H9 (cell line): Measurements from ENCODE around the gene PHYH. TPM values are rescaled to one million over a fixed set of nuclear protein-coding genes. Genes with fewer than 3 reads are reported as not detected.
"Not testable (repeated sequence)": the region's sequence is repeated elsewhere in the genome, so short reads cannot be mapped to it uniquely, and the experiment has no call there.

Source experiments
- DNase-seq: peaks from one replicate; pipeline ENCODE4 v3.0.0-alpha.2; 2017
- H2AFZ ChIP-seq: one replicate; pipeline ENCODE4 v1.6.1; 2013; ENCODE audit warnings: mild to moderate bottlenecking, low read length, control low read depth, moderate library complexity
- H2AK5ac ChIP-seq: 2 replicates; pipeline ENCODE4 v1.6.1; 2013; ENCODE audit warnings: low read length, control low read depth, mixed read lengths; ENCODE audit not compliant: insufficient read length
- H2BK120ac ChIP-seq: one replicate; pipeline ENCODE4 v1.6.1; 2013; ENCODE audit warnings: low read depth, mild to moderate bottlenecking, low read length, control low read depth, inconsistent platforms; ENCODE audit not compliant: poor library complexity, severe bottlenecking
- H2BK12ac ChIP-seq: 2 replicates; pipeline ENCODE4 v1.6.1; 2013; ENCODE audit warnings: low read length, control low read depth, mixed read lengths, low read depth; ENCODE audit not compliant: insufficient read length
- H2BK15ac ChIP-seq: 2 replicates; pipeline ENCODE4 v1.6.1; 2013; ENCODE audit warnings: low read depth, low read length, control low read depth
- H2BK20ac ChIP-seq: one replicate; pipeline ENCODE4 v1.6.1; 2013; ENCODE audit warnings: low read depth, mild to moderate bottlenecking, low read length, control low read depth, inconsistent platforms; ENCODE audit not compliant: poor library complexity, severe bottlenecking
- H2BK5ac ChIP-seq: 2 replicates; pipeline ENCODE4 v1.6.1; 2013; ENCODE audit warnings: low read length, control low read depth, mixed read lengths; ENCODE audit not compliant: insufficient read length
- H3K14ac ChIP-seq: 2 replicates; pipeline ENCODE4 v1.6.1; 2013; ENCODE audit warnings: low read length, control low read depth; ENCODE audit not compliant: insufficient read depth
- H3K18ac ChIP-seq: 2 replicates; pipeline ENCODE4 v1.6.1; 2013; ENCODE audit warnings: low read depth, mild to moderate bottlenecking, mixed read lengths, low read length, control low read depth; ENCODE audit not compliant: insufficient read length
- H3K23ac ChIP-seq: 2 replicates; pipeline ENCODE4 v1.6.1; 2013; ENCODE audit warnings: low read length, control low read depth, mixed read lengths, low read depth; ENCODE audit not compliant: insufficient read length
- H3K23me2 ChIP-seq: 2 replicates; pipeline ENCODE4 v1.6.1; 2013; ENCODE audit warnings: low read depth, mild to moderate bottlenecking, mixed read lengths, low read length, control low read depth; ENCODE audit not compliant: insufficient read length, poor library complexity, severe bottlenecking
- H3K27ac ChIP-seq: 2 replicates; pipeline ENCODE4 v1.5.1; 2013; ENCODE audit warnings: low read length, control low read depth, mixed read lengths, low read depth; ENCODE audit not compliant: insufficient read length
- H3K27me3 ChIP-seq: 2 replicates; pipeline ENCODE4 v1.6.1; 2013; ENCODE audit warnings: low read length, control low read depth, inconsistent platforms; ENCODE audit not compliant: insufficient read depth
- H3K4ac ChIP-seq: 2 replicates; pipeline ENCODE4 v1.6.1; 2013; ENCODE audit warnings: low read depth, mild to moderate bottlenecking, control low read depth, inconsistent platforms, low read length, moderate library complexity
- H3K4me1 ChIP-seq: 2 replicates; pipeline ENCODE4 v1.6.1; 2013; ENCODE audit warnings: low read length, control low read depth, inconsistent platforms; ENCODE audit not compliant: insufficient read depth
- H3K4me2 ChIP-seq: 2 replicates; pipeline ENCODE4 v1.6.1; 2013; ENCODE audit warnings: low read length, control low read depth, mixed read lengths; ENCODE audit not compliant: insufficient read length, insufficient read depth
- H3K56ac ChIP-seq: 2 replicates; pipeline ENCODE4 v1.6.1; 2013; ENCODE audit warnings: low read depth, mild to moderate bottlenecking, mixed read lengths, low read length, control low read depth; ENCODE audit not compliant: insufficient read length
- H3K79me1 ChIP-seq: 2 replicates; pipeline ENCODE4 v1.6.1; 2013; ENCODE audit warnings: low read depth, mild to moderate bottlenecking, moderate library complexity, low read length, control low read depth, inconsistent platforms; ENCODE audit not compliant: insufficient read depth, poor library complexity, severe bottlenecking
- H3K79me2 ChIP-seq: 2 replicates; pipeline ENCODE4 v1.6.1; 2013; ENCODE audit warnings: low read length, control low read depth, inconsistent platforms; ENCODE audit not compliant: insufficient read depth
- H3K9ac ChIP-seq: 2 replicates; pipeline ENCODE4 v1.6.1; 2013; ENCODE audit warnings: low read length, control low read depth, mixed read lengths; ENCODE audit not compliant: insufficient read length; ENCODE audit errors: extremely low read depth
- H3K9me3 ChIP-seq: one replicate; pipeline ENCODE4 v1.6.1; 2013; ENCODE audit warnings: low read depth, low read length, inconsistent platforms; ENCODE audit not compliant: control insufficient read depth
- H3T11ph ChIP-seq: one replicate; pipeline ENCODE4 v1.6.1; 2013; ENCODE audit warnings: mild to moderate bottlenecking, low read length, control low read depth, inconsistent platforms
- H4K20me1 ChIP-seq: one replicate; pipeline ENCODE4 v1.6.1; 2013; ENCODE audit not compliant: control insufficient read depth, insufficient read length, insufficient read depth
- H4K5ac ChIP-seq: 2 replicates; pipeline ENCODE4 v1.6.1; 2013; ENCODE audit warnings: low read depth, mild to moderate bottlenecking, mixed read lengths, low read length, control low read depth; ENCODE audit not compliant: insufficient read length
- H4K8ac ChIP-seq: replicated peaks from 2 replicates; pipeline ENCODE4 v1.6.1; 2013; ENCODE audit warnings: low read length, control low read depth, mixed read lengths, low read depth; ENCODE audit not compliant: insufficient read length
- H4K91ac ChIP-seq: 2 replicates; pipeline ENCODE4 v1.6.1; 2013; ENCODE audit warnings: low read depth, mild to moderate bottlenecking, moderate library complexity, mixed read lengths, low read length, control low read depth; ENCODE audit not compliant: insufficient read length
- H3K27ac Mint-ChIP-seq, 3 experiments: 2 replicates in 2 of 3; 3 replicates in 1 of 3; pipeline ENCODE4 v1.8.0; 2020 to 2021; ENCODE audit warnings: mixed read lengths in 3 of 3, mild to moderate bottlenecking in 1 of 3, moderate library complexity in 1 of 3
- H3K27me3 Mint-ChIP-seq: 2 replicates; pipeline ENCODE4 v1.8.0; 2021; ENCODE audit warnings: low read depth, mild to moderate bottlenecking, moderate library complexity, mixed read lengths
- H3K36me3 Mint-ChIP-seq, 3 experiments: 2 replicates in 2 of 3; 3 replicates in 1 of 3; pipeline ENCODE4 v1.8.0; 2020 to 2021; ENCODE audit warnings: low read depth in 3 of 3, mixed read lengths in 3 of 3; ENCODE audit not compliant: insufficient read depth in 1 of 3
- H3K4me1 Mint-ChIP-seq, 2 experiments: 2 replicates each; pipeline ENCODE4 v1.8.0; 2020; ENCODE audit warnings: mixed read lengths in 2 of 2
- H3K4me3 Mint-ChIP-seq, 2 experiments: 2 replicates in 1 of 2; 3 replicates in 1 of 2; pipeline ENCODE4 v1.8.0; 2020 to 2021; ENCODE audit warnings: mild to moderate bottlenecking in 2 of 2, mixed read lengths in 2 of 2, moderate library complexity in 1 of 2
- H3K9me3 Mint-ChIP-seq, 2 experiments: 2 replicates in 1 of 2; 3 replicates in 1 of 2; pipeline ENCODE4 v1.8.0; 2020; ENCODE audit warnings: mild to moderate bottlenecking in 2 of 2, mixed read lengths in 2 of 2, moderate library complexity in 1 of 2
- CTCF ChIP-seq: fragments of 200-600 bp; sonication (generic); conservative IDR thresholded peaks from 3 replicates; pipeline ENCODE4 v1.8.0; 2021; ENCODE audit warnings: antibody characterized with exemption, mild to moderate bottlenecking
- WGBS: extraction: QIAGEN DNeasy Blood & Tissue Kit; methylation state at CpG from one replicate; pipeline ENCODE4 v1.1.7; 2013; ENCODE audit warnings: missing lambda C conversion rate, low lambda C conversion rate, mixed read lengths; ENCODE audit not compliant: insufficient read length; ENCODE audit errors: extremely low coverage; 5-methylcytosine and 5-hydroxymethylcytosine counted together
- total RNA-seq: library from RNA; stranded (reverse); gene quantifications from 2 replicates; pipeline ENCODE4 v1.2.1, GENCODE V29; 2021

Gene PHYH
- total RNA-seq, 1 experiment from 2014 or later, result 21.5 TPM

GRCh38 chr10:13331646-13332045, 31.8 kb upstream of the PHYH start:
- Histone ChIP-seq H3K9ac (no peak overlapping the region), H3K9me3 (no peaks in the 10 kb centered on the region), H3K4me2 (no peak overlapping the region), H4K91ac (no peak overlapping the region), H3K14ac (no peak overlapping the region), H3K4ac (no peak overlapping the region), H3K56ac (no peak overlapping the region), H3K4me1 (no peaks in the 10 kb centered on the region), H2AFZ (no peak overlapping the region), H3K79me2 (peaks cover 18% of the 10 kb centered on the region; the same call in 1 of the 2 replicates), H3K18ac (no peak overlapping the region), H2BK20ac (no peak overlapping the region), H2BK5ac (no peak overlapping the region), H2BK12ac (no peak overlapping the region), H3K23me2 (no peaks in the 10 kb centered on the region), H3T11ph (no peak overlapping the region), H4K20me1 (no peaks in the 10 kb centered on the region), H2AK5ac (no peak overlapping the region), H3K27me3 (0 out of 2 replicates have a peak, but pooled peaks cover 3% of the 10 kb centered on the region), H2BK15ac (no peak overlapping the region), H2BK120ac (no peak overlapping the region), H3K79me1 (peaks cover 7% of the 10 kb centered on the region), H3K27ac (no peak overlapping the region), H4K8ac (no peak overlapping the region), H3K23ac (no peak overlapping the region), H4K5ac (no peak overlapping the region)
- Mint-ChIP-seq H3K4me3 (no peak overlapping the region), H3K27ac (peak overlapping the region in 1 of 3 experiments; percentile 38; a peak in 1 of 7 replicates), H3K9me3 (no peaks in the 10 kb centered on the region; a peak in 1 of 5 replicates), H3K36me3 (peaks cover 83 to 99% (median 90%) of the 10 kb centered on the region in 3 experiments), H3K4me1 (peaks cover 19 to 24% of the 10 kb centered on the region in 2 experiments), H3K27me3 (no peaks in the 10 kb centered on the region)
- no peak for DNase-seq
- TF ChIP-seq CTCF, result no peak
- WGBS, result no CpG with 5 or more reads among the region's 5 CpGs

GRCh38 chr10:13330980-13331379, 31.1 kb upstream of the PHYH start:
- H3K27ac Mint-ChIP-seq, H3K4me2 ChIP-seq, H3K23ac ChIP-seq, H4K91ac ChIP-seq, H3K9me3 ChIP-seq, H3K4ac ChIP-seq, H3K4me3 Mint-ChIP-seq, H3K79me1 ChIP-seq, H3K9ac ChIP-seq, H3K4me1 ChIP-seq, H4K8ac ChIP-seq, H4K20me1 ChIP-seq, H3K9me3 Mint-ChIP-seq, H3K18ac ChIP-seq, H3K27me3 Mint-ChIP-seq, H2AK5ac ChIP-seq, H2BK120ac ChIP-seq, H3K56ac ChIP-seq, H2BK12ac ChIP-seq, H3K23me2 ChIP-seq, H2BK5ac ChIP-seq, H3K27me3 ChIP-seq, H3K27ac ChIP-seq, H2BK15ac ChIP-seq, DNase-seq, H2AFZ ChIP-seq, H3K14ac ChIP-seq, H3T11ph ChIP-seq, H2BK20ac ChIP-seq, H4K5ac ChIP-seq: not testable (repeated sequence)
- H3K4me1 Mint-ChIP-seq, result peaks cover 19 to 24% of the 10 kb centered on the region in 2 experiments
- no CpG with 5 or more reads among the region's 8 CpGs for WGBS
- H3K36me3 Mint-ChIP-seq, result peaks cover 81 to 99% (median 90%) of the 10 kb centered on the region in 3 experiments
- peaks cover 12% of the 10 kb centered on the region; the same call in 1 of the 2 replicates for H3K79me2 ChIP-seq
